Measurements from ENCODE around the gene UBE4B. TPM values are rescaled to one million over a fixed set of nuclear protein-coding genes. Genes with fewer than 3 reads are reported as not detected.
A peak's percentile ranks its signal among the peaks of the same experiment; 100 is the strongest.

Gene UBE4B
- total and polyA plus RNA-seq, 2 of the 13 experiments (the other 11 are each of a cell fraction or from before 2014, with no cell fraction given) = 15.2 to 24.8 TPM

GRCh38 chr1:10192263-10192662, 159.5 kb downstream of the UBE4B start:
- Histone ChIP-seq H3K9me3 (ENCODE audit: low read length) (no peaks in the 10 kb centered on the region), H3K4me1 (ENCODE audit: insufficient read depth, low read length) (peaks cover 41% of the 10 kb centered on the region), H3K79me2 (ENCODE audit: insufficient read depth, low read length) (no peaks in the 10 kb centered on the region), H3K36me3 (replicated peaks in 1 of 2; ENCODE audit: control insufficient read depth in 1 of 2, insufficient read depth in 2 of 2, low read length in 2 of 2) (no peaks in the 10 kb centered on the region), H2AFZ (ENCODE audit: low read length) (no peak overlapping the region), H3K9ac (ENCODE audit: insufficient read depth, low read depth, low read length) (no peak overlapping the region), H3K27me3 (ENCODE audit: control insufficient read depth in 1 of 2, insufficient read depth in 2 of 2, low read length in 2 of 2) (no peaks in the 10 kb centered on the region), H3K27ac (ENCODE audit: extremely low read length, insufficient read depth, low read length) (no peak overlapping the region), H3K4me2 (ENCODE audit: low read depth, low read length) (peak overlapping the region; percentile 62), H4K20me1 (ENCODE audit: insufficient read depth, low read length) (no peaks in the 10 kb centered on the region), H3K4me3 (replicated peaks in 1 of 3; ENCODE audit: insufficient read depth in 1 of 3, low read depth in 2 of 3, low read length in 3 of 3) (peak overlapping the region in 1 of 3 experiments; percentile 42; a peak in 1 of 6 replicates)
- POLR2A ChIA-PET = interaction anchor here (0.7 to 1.3 kb wide), 3 partner anchors 18 to 33 kb away, joined by 3 to 6 read pairs (median 3); partner anchors contain the start of gene KIF1B
- FAIRE-seq (no peak), DNase-seq (ENCODE audit: low spot score) (no peak), ATAC-seq (peak; percentile 66)
- BruUV-seq (replicated peaks) = no TSS peak
- intact Hi-C loops (cut with micrococcal nuclease; ENCODE audit: unreplicated experiment) (no loop called here), in situ Hi-C loops (cut with HindIII; ENCODE audit: extremely low pct_ligation_motif_present, low pct_unique_long_range_greater_than_20kb) (no loop called here)
- CTCF ChIA-PET (ENCODE audit: low intra/inter-chr PET ratio, low total read pairs) = no interaction called here
- 0% methylated on average over 5 of the region's 5 CpGs for WGBS (ENCODE audit: low lambda C conversion rate)
- TF ChIP-seq HNF4A (CRISPR knock-in tag; IDR thresholded peaks at IDR 0.05) = peak; percentile 14; the same call in 1 of the 2 replicates
- no peak for TF ChIP-seq GLMP (CRISPR knock-in tag; IDR thresholded peaks at IDR 0.05; ENCODE audit: borderline replicate concordance)
- no peak for TF ChIP-seq ZNF350 (CRISPR knock-in tag; IDR thresholded peaks at IDR 0.05; ENCODE audit: borderline replicate concordance, low read depth)
- TF ChIP-seq ZNF776 (CRISPR knock-in tag; IDR thresholded peaks at IDR 0.05) = no peak
- TF ChIP-seq ZEB1 (IDR thresholded peaks at IDR 0.05; ENCODE audit: insufficient replicate concordance, low read depth) = no peak
- no peak for TF ChIP-seq MTERF4 (CRISPR knock-in tag; IDR thresholded peaks at IDR 0.05)
- TF ChIP-seq ZNF225 (CRISPR knock-in tag; IDR thresholded peaks at IDR 0.05) = no peak
- TF ChIP-seq TCF7 (IDR thresholded peaks at IDR 0.05; ENCODE audit: low read depth) = no peak
- TF ChIP-seq SALL1 (CRISPR knock-in tag; IDR thresholded peaks at IDR 0.05) = 0 out of 2 replicates have a peak, but pooled peaks have one; percentile 16
- TF ChIP-seq ZNF629 (CRISPR knock-in tag; conservative IDR thresholded peaks at IDR 0.05) = no peak
- TF ChIP-seq ZNF563 (CRISPR knock-in tag; IDR thresholded peaks at IDR 0.05) = no peak
- no peak for TF ChIP-seq ZNF432 (CRISPR knock-in tag; IDR thresholded peaks at IDR 0.05; ENCODE audit: borderline replicate concordance)
- TF ChIP-seq ARID5B (CRISPR knock-in tag; IDR thresholded peaks at IDR 0.05) = peak; percentile 43; the same call in 1 of the 2 replicates
- no peak for TF ChIP-seq HCFC1 (IDR thresholded peaks at IDR 0.05; ENCODE audit: low read depth, low read length)
- TF ChIP-seq ZMAT5 (CRISPR knock-in tag; IDR thresholded peaks at IDR 0.05; ENCODE audit: borderline replicate concordance, low read depth) = no peak
- TF ChIP-seq ZBTB43 (CRISPR knock-in tag; conservative IDR thresholded peaks at IDR 0.05) = 0 out of 2 replicates have a peak, but pooled peaks have one; percentile 33
- no peak for TF ChIP-seq ATF7 (IDR thresholded peaks at IDR 0.05)
- TF ChIP-seq ATF7 (CRISPR knock-in tag; IDR thresholded peaks at IDR 0.05) = no peak
- peak; percentile 68 for TF ChIP-seq PITX1 (CRISPR knock-in tag; IDR thresholded peaks at IDR 0.05)

Measured in HepG2 (cell line).